Right atrium auricular region (tissue), 2 donors: ENCODE measurements around the gene RRP9. TPM values are rescaled to one million over a fixed set of nuclear protein-coding genes. Genes with fewer than 3 reads are reported as not detected.

Experiments used
- DNase-seq: peaks from one replicate; pipeline ENCODE4 v3.0.0-alpha.2; 2019; ENCODE audit warnings: low spot score
- H3K27ac ChIP-seq, 2 donors: fragments of 200-600 bp; sonication (generic); 1 replicate in 1 of 2; 2 replicates in 1 of 2; pipeline ENCODE4 v1.5.1; 2016 to 2019
- H3K27me3 ChIP-seq, 2 donors: fragments of 200-600 bp; sonication (generic); one replicate each; pipeline versions ENCODE4 v1.5.1 to v1.6.0; 2017 to 2019
- H3K36me3 ChIP-seq: fragments of 200-600 bp; sonication (generic); one replicate; pipeline ENCODE4 v1.5.1; 2016
- H3K4me1 ChIP-seq, 2 donors: fragments of 200-600 bp; sonication (generic); one replicate each; pipeline versions ENCODE4 v1.5.1 to v1.6.0; 2017 to 2019
- H3K4me3 ChIP-seq, 2 donors: fragments of 200-600 bp; sonication (generic); 1 replicate in 1 of 2; 2 replicates in 1 of 2; pipeline ENCODE4 v1.5.1; 2017 to 2019; ENCODE audit warnings: mild to moderate bottlenecking in 1 of 2, moderate library complexity in 1 of 2
- H3K9me3 ChIP-seq, 2 donors: fragments of 200-600 bp; sonication (generic); one replicate each; pipeline ENCODE4 v1.5.1; 2019
- total RNA-seq, 2 donors: library from RNA; depleted of rRNA; stranded (reverse); fragments of >200 nt; gene quantifications; one replicate each; pipeline ENCODE4 v1.1.0, GENCODE V29; 2016
- TF ChIP-seq, protein P1 (sequence below), 2 donors: fragments of 200-600 bp; sonication (generic); IDR thresholded peaks; one replicate each; pipeline ENCODE4 v1.5.1; 2019; ENCODE audit warnings: antibody characterized with exemption in 2 of 2

Gene RRP9
- total RNA-seq, 2 donors from 2014 or later, result 6.3 to 11.1 TPM

DNA sequence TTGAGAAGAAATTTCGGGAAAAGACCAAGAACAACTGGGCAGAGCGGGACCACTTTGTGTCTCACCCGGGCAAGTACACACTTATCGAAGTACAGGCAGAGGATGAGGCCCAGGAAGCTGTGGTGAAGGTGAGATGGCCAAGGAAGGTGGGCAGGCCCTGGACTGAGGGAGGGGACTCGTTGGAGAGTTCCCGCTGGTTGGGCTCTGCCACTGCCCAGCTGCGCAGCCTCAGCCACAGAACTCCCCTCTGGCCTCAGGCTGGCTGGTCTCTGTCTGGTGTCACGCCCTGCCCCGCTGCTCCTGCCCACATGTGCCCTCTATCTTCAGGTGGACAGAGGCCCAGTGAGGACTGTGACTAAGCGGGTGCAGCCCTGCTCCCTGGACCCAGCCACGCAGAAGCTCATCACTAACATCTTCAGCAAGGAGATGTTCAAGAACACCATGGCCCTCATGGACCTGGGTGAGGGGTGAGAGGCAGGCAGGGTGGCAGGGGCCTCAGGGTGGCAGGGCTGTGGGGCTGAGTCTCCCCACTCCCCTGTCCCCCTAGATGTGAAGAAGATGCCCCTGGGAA, 2.8 kb upstream of the RRP9 start:
- no peak for DNase-seq
- TF ChIP-seq, protein P1, sequence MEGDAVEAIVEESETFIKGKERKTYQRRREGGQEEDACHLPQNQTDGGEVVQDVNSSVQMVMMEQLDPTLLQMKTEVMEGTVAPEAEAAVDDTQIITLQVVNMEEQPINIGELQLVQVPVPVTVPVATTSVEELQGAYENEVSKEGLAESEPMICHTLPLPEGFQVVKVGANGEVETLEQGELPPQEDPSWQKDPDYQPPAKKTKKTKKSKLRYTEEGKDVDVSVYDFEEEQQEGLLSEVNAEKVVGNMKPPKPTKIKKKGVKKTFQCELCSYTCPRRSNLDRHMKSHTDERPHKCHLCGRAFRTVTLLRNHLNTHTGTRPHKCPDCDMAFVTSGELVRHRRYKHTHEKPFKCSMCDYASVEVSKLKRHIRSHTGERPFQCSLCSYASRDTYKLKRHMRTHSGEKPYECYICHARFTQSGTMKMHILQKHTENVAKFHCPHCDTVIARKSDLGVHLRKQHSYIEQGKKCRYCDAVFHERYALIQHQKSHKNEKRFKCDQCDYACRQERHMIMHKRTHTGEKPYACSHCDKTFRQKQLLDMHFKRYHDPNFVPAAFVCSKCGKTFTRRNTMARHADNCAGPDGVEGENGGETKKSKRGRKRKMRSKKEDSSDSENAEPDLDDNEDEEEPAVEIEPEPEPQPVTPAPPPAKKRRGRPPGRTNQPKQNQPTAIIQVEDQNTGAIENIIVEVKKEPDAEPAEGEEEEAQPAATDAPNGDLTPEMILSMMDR (IDR thresholded peaks at IDR 0.05), result no peak
- no peak overlapping the region for H3K4me3 ChIP-seq
- H3K4me1 ChIP-seq, result peaks cover 0 to 32% of the 10 kb centered on the region in 2 donors
- H3K27me3 ChIP-seq, result no peaks in the 10 kb centered on the region
- no peaks in the 10 kb centered on the region for H3K9me3 ChIP-seq
- no peak overlapping the region for H3K27ac ChIP-seq
- no peaks in the 10 kb centered on the region for H3K36me3 ChIP-seq

DNA sequence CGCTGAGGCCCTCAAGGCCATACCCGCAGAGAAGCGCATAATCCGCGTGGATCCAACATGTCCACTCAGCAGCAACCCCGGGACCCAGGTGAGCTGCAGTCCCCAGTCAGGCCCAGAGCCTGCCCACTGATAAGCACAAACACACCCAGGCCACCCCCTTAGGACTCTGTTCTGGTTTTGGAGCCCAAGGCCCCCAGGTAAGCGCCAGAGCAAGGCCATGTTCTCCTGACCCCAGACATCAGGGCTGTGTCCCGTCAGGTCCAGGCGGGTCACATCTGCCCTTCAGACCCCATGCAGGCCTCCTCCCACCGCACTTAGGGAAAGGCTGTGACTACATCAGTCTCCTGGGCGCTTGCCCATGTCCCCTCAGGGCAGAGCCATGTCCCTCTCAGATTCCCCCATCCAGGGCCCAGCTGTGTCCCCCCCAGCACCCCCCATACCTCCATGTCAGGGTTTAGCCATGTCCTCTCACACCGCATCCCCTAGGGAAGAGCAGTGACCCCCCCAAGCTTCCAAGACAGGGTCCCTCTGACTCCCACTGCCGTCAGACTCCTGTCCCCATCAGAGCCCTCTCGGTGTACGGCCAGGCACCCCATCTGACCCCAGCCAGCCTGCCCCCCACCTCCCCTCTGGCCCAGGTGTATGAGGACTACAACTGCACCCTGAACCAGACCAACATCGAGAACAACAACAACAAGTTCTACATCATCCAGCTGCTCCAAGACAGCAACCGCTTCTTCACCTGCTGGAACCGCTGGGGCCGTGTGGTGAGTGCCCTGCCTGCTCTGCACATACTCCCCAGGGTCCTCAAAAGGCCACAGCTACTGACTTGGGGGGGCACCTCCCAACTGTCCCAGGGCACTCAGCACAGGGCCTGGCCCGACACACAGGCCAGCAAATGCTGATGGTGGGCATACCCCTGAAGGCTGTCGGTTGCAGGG, 2.0 kb upstream of the RRP9 start:
- Histone ChIP-seq H3K4me3 (peak overlapping the region in 1 of 2 donors; percentile 80), H3K36me3 (no peaks in the 10 kb centered on the region), H3K27ac (peak overlapping the region; percentile 95 to 96), H3K4me1 (peaks cover 0 to 32% of the 10 kb centered on the region in 2 donors), H3K9me3 (no peaks in the 10 kb centered on the region), H3K27me3 (no peaks in the 10 kb centered on the region)
- no peak for DNase-seq
- TF ChIP-seq, protein P1 (IDR thresholded peaks at IDR 0.05), result no peak

DNA sequence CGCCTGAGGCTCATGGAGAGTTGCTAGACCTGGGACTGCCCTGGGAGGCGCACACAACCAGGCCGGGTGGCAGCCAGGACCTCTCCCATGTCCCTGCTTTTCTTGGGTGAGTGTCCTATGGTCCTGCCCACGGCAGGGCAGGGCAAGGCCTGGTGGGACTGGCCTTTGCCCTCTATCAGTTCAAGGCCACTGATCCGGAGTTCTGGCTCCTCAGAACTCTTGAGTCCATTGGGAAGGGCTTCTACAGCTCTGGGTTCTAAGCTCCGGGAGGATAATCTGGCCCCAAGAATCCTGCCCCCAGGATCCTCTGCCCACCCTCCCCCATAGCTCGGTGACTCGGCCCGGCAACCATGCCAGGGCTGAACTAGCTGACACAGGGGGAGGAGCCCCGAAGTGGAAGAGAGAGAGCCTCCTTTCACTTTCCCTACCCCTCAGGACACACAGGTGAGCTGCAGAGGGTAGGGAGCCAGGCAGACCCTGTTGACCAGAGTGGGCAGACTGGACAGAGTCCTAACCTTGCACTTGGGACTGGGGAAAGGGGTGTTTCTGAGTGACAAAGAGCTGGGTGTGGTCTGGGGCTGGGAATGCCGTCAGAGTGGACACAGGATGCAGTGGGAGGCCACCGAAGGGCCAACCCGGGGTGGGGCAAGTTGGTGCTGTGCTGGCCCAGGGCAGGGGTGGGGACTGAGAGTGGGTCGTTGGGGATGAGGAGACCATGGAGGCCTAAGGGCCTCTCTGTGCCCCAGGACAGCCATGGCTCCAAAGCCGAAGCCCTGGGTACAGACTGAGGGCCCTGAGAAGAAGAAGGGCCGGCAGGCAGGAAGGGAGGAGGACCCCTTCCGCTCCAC, 1.1 kb upstream of the RRP9 start:
- H3K27me3 ChIP-seq, result no peaks in the 10 kb centered on the region
- peaks cover 9% of the 10 kb centered on the region for H3K36me3 ChIP-seq
- TF ChIP-seq, protein P1 (IDR thresholded peaks at IDR 0.05), result no peak
- peak overlapping the region; percentile 29 to 80 for H3K4me3 ChIP-seq
- peak; percentile 82 for DNase-seq
- no peaks in the 10 kb centered on the region for H3K9me3 ChIP-seq
- peaks cover 0 to 32% of the 10 kb centered on the region in 2 donors for H3K4me1 ChIP-seq
- H3K27ac ChIP-seq, result peak overlapping the region; percentile 95 to 96

DNA sequence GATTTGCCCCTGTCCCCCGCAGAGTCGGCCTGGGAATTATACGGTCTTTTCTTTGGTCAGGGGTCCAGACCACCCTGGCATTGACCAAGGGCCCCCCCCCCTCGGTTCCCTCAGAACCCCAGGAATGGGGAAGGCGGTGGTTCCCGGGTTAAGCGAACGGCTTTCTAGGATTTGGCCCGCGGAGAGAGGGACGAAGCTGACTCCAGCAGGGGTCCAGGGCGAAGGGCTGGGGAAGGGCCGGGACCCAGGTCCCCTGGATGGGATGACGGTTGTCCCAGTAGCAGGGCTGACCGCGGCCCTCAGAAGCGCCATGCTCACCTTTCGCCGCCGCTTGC, 274 bp downstream of the RRP9 start:
- TF ChIP-seq, protein P1 (IDR thresholded peaks at IDR 0.05), result no peak
- Histone ChIP-seq H3K36me3 (peaks cover 23% of the 10 kb centered on the region), H3K27ac (peak overlapping the region; percentile 36 to 67), H3K4me3 (peak overlapping the region; percentile 57 to 80), H3K4me1 (peaks cover 0 to 32% of the 10 kb centered on the region in 2 donors), H3K27me3 (no peaks in the 10 kb centered on the region), H3K9me3 (no peaks in the 10 kb centered on the region)
- DNase-seq, result no peak

DNA sequence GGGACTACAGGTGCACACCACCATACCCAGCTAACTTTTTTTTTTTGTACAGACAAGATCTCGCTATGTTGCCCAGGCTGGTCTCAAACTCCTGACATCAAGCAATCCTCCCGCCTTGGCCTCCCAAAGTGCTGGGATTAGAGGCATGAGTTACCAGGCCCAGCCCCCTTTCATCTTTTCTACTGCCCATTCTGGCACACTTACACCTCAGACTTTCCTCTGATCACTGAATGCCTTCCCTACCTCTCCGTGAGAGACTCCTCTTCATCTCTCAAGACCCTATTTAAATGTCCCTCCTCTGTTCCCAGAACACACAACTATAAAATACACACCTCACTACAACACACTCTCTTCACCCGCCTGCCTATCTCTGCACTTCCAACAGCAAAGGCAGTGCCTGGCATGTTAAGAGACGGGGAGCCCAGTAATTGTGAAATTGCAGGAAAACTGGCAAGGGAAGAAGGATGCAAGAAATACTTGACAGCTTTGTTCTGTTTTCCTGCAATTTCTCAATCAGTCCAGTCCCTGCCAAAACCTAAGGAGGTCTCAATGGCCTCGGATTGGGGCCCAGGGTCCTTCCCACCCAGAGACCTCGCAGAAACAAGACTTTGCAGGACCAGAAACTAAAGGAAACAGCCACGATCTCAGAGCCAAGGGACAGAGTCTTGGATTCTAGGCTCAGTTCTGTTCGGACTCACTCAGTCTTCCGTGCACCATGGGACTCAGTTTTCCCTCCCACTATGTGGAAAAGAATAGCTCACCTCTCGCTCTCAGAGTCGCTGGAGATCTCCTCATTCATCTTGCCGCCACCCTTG, 849 bp downstream of the RRP9 start:
- H3K4me3 ChIP-seq, result peak overlapping the region; percentile 57 to 80
- H3K9me3 ChIP-seq, result no peaks in the 10 kb centered on the region
- TF ChIP-seq, protein P1 (IDR thresholded peaks at IDR 0.05), result no peak
- H3K27ac ChIP-seq, result peak overlapping the region in 1 of 2 donors; percentile 67
- H3K36me3 ChIP-seq, result peaks cover 29% of the 10 kb centered on the region
- no peaks in the 10 kb centered on the region for H3K27me3 ChIP-seq
- DNase-seq, result no peak
- H3K4me1 ChIP-seq, result peaks cover 0 to 32% of the 10 kb centered on the region in 2 donors
